NB4 (cell line): ENCODE measurements around the gene PDE4D.

ENCODE experiments used
- DNase-seq: peaks from one replicate; pipeline ENCODE4 v3.0.0; 2010; ENCODE audit warnings: low read depth
- H3K4me3 ChIP-seq: one replicate; pipeline ENCODE4 v1.5.1; 2011; ENCODE audit warnings: mild to moderate bottlenecking, low read depth, low read length, moderate library complexity
- CTCF ChIP-seq: IDR thresholded peaks from one replicate; pipeline ENCODE4 v1.5.1; 2012; ENCODE audit warnings: low read depth, low read length
- MAX ChIP-seq: IDR thresholded peaks from 2 replicates; pipeline ENCODE4 v1.6.1; 2011; ENCODE audit warnings: low read depth, low read length
- MYC ChIP-seq: IDR thresholded peaks from 2 replicates; pipeline ENCODE4 v1.6.1; 2011; ENCODE audit warnings: low read depth, low read length
- POLR2A ChIP-seq: IDR thresholded peaks from 2 replicates; pipeline ENCODE4 v1.6.1; 2011; ENCODE audit warnings: mild to moderate bottlenecking; ENCODE audit not compliant: insufficient read length; ENCODE audit errors: extremely low read depth

PDE4D gene

GRCh38 chr5:58980890-58981289, 912.6 kb downstream of the PDE4D start:
- DNase-seq = no peak
- no peak overlapping the region for H3K4me3 ChIP-seq
- TF ChIP-seq CTCF (no peak), MAX (no peak), POLR2A (no peak), MYC (no peak)

GRCh38 chr5:58979090-58979489, 914.4 kb downstream of the PDE4D start:
- TF ChIP-seq POLR2A (no peak), MAX (no peak), MYC (no peak), CTCF (no peak)
- DNase-seq = no peak

GRCh38 chr5:58974601-58975000, 918.9 kb downstream of the PDE4D start:
- TF ChIP-seq MYC (no peak), MAX (no peak), CTCF (no peak), POLR2A (no peak)
- no peak for DNase-seq
- no peak overlapping the region for H3K4me3 ChIP-seq

More at GRCh38 chr5:58979090-58979489, 914.4 kb downstream of the PDE4D start:
- no peak overlapping the region for H3K4me3 ChIP-seq

- TF ChIP-seq CTCF (no peak), MAX (no peak), POLR2A (no peak), MYC (no peak)
- H3K4me3 ChIP-seq = no peak overlapping the region
- DNase-seq = peak; percentile 14
Observed at GRCh38 chr5:58974083-58974482, 919.4 kb downstream of the PDE4D start.

- DNase-seq = peak; percentile 24
- no peak overlapping the region for H3K4me3 ChIP-seq
- TF ChIP-seq POLR2A (no peak), MAX (no peak), CTCF (no peak), MYC (no peak)
Observed at GRCh38 chr5:58972301-58972700, 921.2 kb downstream of the PDE4D start.

GRCh38 chr5:58970766-58971165, 922.8 kb downstream of the PDE4D start:
- no peak for TF ChIP-seq CTCF
- no peak for TF ChIP-seq MAX
- no peak for TF ChIP-seq POLR2A
- TF ChIP-seq MYC = no peak
- H3K4me3 ChIP-seq = no peak overlapping the region

More at GRCh38 chr5:58970766-58971165, 922.8 kb downstream of the PDE4D start:
- DNase-seq = no peak
